K562 (cell line): Measurements from ENCODE around the gene GATAD1.

Experiments
- CAMTA2 ChIP-seq: fragments of 250-450 bp; sonication (Bioruptor Pico); conservative IDR thresholded peaks from 2 replicates; pipeline ENCODE4 v1.5.1; 2022
- EP300 ChIP-seq: IDR thresholded peaks from 2 replicates; pipeline ENCODE4 v1.6.1; 2012; ENCODE audit warnings: low read length, improper control_type of control experiment
- RAD21 ChIP-seq, 2 experiments: fragments of 250-450 bp in 1 of 2; fragments of 450-650 bp in 1 of 2; sonication (Bioruptor Pico) in 1 of 2; formaldehyde crosslinking in 1 of 2; IDR thresholded peaks in 1 of 2; conservative IDR thresholded peaks in 1 of 2; 2 replicates each; pipeline versions ENCODE4 v1.4.0 to v1.8.0; 2020 to 2022; ENCODE audit warnings: mild to moderate bottlenecking in 2 of 2, moderate library complexity in 1 of 2
- RBM22 ChIP-seq: fragments of 200-400 bp; formaldehyde crosslinking; IDR thresholded peaks from 2 replicates; pipeline ENCODE4 v1.6.1; 2018; ENCODE audit warnings: low read length, low read depth; ENCODE audit not compliant: poor library complexity, severe bottlenecking
- SMAD1 ChIP-seq: fragments of 150-350 bp; IDR thresholded peaks from 2 replicates; pipeline ENCODE4 v1.6.1; 2014; ENCODE audit warnings: low read length, low read depth; ENCODE audit not compliant: partially characterized antibody
- SRSF9 ChIP-seq: fragments of 200-400 bp; formaldehyde crosslinking; IDR thresholded peaks from 2 replicates; pipeline ENCODE4 v1.6.1; 2017; ENCODE audit warnings: low read depth, low read length, borderline replicate concordance
- ZBED1 ChIP-seq: IDR thresholded peaks from 2 replicates; pipeline ENCODE4 v1.6.1; 2014
- ZNF274 ChIP-seq: IDR thresholded peaks from 2 replicates; pipeline ENCODE4 v1.6.1; 2011; ENCODE audit warnings: low read depth, mild to moderate bottlenecking, low read length, moderate library complexity, borderline replicate concordance
- ZNF311 ChIP-seq: fragments of 250-450 bp; sonication (Bioruptor Pico); IDR thresholded peaks from 2 replicates; pipeline ENCODE4 v1.4.0; 2020; ENCODE audit warnings: mild to moderate bottlenecking, moderate library complexity
- TF ChIP-seq, protein P1 (sequence below), 3 experiments: IDR thresholded peaks in 2 of 3; conservative IDR thresholded peaks in 1 of 3; 2 replicates each; pipeline ENCODE4 v1.5.1; 2011 to 2012; ENCODE audit warnings: low read length in 3 of 3, mild to moderate bottlenecking in 3 of 3, control low read depth in 2 of 3, improper control_type of control experiment in 1 of 3, inconsistent platforms in 1 of 3, low read depth in 1 of 3, mixed read lengths in 1 of 3, moderate library complexity in 1 of 3; ENCODE audit not compliant: insufficient read depth in 2 of 3
- TF ChIP-seq, protein P2 (sequence below): fragments of 200-400 bp; formaldehyde crosslinking; IDR thresholded peaks from 2 replicates; pipeline ENCODE4 v1.6.1; 2017; ENCODE audit warnings: mild to moderate bottlenecking, low read depth, low read length, moderate library complexity

DNA sequence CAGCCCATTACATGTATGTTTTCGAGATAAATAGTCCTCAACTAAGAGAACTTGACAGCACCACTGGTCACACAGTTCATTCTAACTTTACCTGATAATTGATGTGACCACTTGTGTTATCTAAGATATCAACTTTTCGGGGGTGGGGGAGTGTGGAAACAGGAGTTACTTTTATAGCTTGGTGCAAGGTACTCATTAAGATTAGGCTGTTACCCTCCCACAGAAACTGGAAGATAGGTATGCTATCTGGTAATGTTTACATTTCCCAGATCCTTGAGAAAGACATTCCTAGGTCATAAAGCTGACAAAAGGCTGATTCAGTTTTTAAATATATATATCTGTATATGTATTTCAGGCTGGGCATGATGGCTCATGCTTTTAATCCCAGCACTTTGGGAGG, 19.4 kb downstream of the GATAD1 start:
- TF ChIP-seq ZBED1: no peak
- no peak for TF ChIP-seq CAMTA2 (CRISPR knock-in tag)
- no peak for TF ChIP-seq SRSF9
- no peak for TF ChIP-seq ZNF311 (CRISPR knock-in tag)
- TF ChIP-seq, protein P1, sequence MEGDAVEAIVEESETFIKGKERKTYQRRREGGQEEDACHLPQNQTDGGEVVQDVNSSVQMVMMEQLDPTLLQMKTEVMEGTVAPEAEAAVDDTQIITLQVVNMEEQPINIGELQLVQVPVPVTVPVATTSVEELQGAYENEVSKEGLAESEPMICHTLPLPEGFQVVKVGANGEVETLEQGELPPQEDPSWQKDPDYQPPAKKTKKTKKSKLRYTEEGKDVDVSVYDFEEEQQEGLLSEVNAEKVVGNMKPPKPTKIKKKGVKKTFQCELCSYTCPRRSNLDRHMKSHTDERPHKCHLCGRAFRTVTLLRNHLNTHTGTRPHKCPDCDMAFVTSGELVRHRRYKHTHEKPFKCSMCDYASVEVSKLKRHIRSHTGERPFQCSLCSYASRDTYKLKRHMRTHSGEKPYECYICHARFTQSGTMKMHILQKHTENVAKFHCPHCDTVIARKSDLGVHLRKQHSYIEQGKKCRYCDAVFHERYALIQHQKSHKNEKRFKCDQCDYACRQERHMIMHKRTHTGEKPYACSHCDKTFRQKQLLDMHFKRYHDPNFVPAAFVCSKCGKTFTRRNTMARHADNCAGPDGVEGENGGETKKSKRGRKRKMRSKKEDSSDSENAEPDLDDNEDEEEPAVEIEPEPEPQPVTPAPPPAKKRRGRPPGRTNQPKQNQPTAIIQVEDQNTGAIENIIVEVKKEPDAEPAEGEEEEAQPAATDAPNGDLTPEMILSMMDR (IDR thresholded peaks at IDR 0.05 in 2 of 3, conservative IDR thresholded peaks at IDR 0.05 in 1 of 3; ENCODE audit: insufficient read depth in 2 of 3, low read depth in 1 of 3, low read length in 3 of 3): no peak
- TF ChIP-seq RBM22: no peak
- TF ChIP-seq, protein P2, sequence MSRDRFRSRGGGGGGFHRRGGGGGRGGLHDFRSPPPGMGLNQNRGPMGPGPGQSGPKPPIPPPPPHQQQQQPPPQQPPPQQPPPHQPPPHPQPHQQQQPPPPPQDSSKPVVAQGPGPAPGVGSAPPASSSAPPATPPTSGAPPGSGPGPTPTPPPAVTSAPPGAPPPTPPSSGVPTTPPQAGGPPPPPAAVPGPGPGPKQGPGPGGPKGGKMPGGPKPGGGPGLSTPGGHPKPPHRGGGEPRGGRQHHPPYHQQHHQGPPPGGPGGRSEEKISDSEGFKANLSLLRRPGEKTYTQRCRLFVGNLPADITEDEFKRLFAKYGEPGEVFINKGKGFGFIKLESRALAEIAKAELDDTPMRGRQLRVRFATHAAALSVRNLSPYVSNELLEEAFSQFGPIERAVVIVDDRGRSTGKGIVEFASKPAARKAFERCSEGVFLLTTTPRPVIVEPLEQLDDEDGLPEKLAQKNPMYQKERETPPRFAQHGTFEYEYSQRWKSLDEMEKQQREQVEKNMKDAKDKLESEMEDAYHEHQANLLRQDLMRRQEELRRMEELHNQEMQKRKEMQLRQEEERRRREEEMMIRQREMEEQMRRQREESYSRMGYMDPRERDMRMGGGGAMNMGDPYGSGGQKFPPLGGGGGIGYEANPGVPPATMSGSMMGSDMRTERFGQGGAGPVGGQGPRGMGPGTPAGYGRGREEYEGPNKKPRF: no peak
- TF ChIP-seq EP300: no peak
- no peak for TF ChIP-seq ZNF274
- TF ChIP-seq SMAD1: no peak
- no peak for TF ChIP-seq RAD21 (CRISPR knock-in tag; conservative IDR thresholded peaks at IDR 0.05 in 1 of 2, IDR thresholded peaks at IDR 0.05 in 1 of 2)
